Bronchial epithelial cell (primary cell): ENCODE measurements around the gene CD86. TPM values are rescaled to one million over a fixed set of nuclear protein-coding genes. Genes with fewer than 3 reads are reported as not detected.

Source experiments
- DNase-seq: peaks from one replicate; pipeline ENCODE4 v3.0.0-alpha.2; 2010; ENCODE audit warnings: low read depth
- FAIRE-seq: peaks from 2 replicates; lab custom pipeline; 2011; peaks lifted over from hg19 to GRCh38; lab: Jason Lieb, UNC
- H3K27me3 ChIP-seq: 2 replicates; pipeline ENCODE4 v1.5.1; 2011; ENCODE audit warnings: low read length; ENCODE audit not compliant: control insufficient read depth, insufficient read depth
- H3K36me3 ChIP-seq: 2 replicates; pipeline ENCODE4 v1.5.1; 2011; ENCODE audit warnings: low read length; ENCODE audit not compliant: control insufficient read depth, insufficient read depth
- H3K4me3 ChIP-seq: 2 replicates; pipeline ENCODE4 v1.5.1; 2011; ENCODE audit warnings: mild to moderate bottlenecking, low read depth, low read length, control low read depth
- total RNA-seq: library from RNA; depleted of rRNA; stranded (reverse); fragments of >200 nt; gene quantifications from 2 replicates; pipeline ENCODE4 v1.2.1, GENCODE V29; 2014
- TF ChIP-seq, protein P1 (sequence below): IDR thresholded peaks from 2 replicates; pipeline ENCODE4 v1.5.1; 2011; ENCODE audit warnings: mild to moderate bottlenecking, moderate library complexity, low read length, control low read depth, inconsistent platforms; ENCODE audit not compliant: insufficient read depth, severe bottlenecking

CD86 gene
- total RNA-seq, 1 donor from 2014 or later: 0.26 TPM

- no peak for DNase-seq
- no peaks in the 10 kb centered on the region for H3K27me3 ChIP-seq
- peak; percentile 28 for FAIRE-seq
- no peaks in the 10 kb centered on the region for H3K36me3 ChIP-seq
- no peak overlapping the region for H3K4me3 ChIP-seq
- TF ChIP-seq, protein P1, sequence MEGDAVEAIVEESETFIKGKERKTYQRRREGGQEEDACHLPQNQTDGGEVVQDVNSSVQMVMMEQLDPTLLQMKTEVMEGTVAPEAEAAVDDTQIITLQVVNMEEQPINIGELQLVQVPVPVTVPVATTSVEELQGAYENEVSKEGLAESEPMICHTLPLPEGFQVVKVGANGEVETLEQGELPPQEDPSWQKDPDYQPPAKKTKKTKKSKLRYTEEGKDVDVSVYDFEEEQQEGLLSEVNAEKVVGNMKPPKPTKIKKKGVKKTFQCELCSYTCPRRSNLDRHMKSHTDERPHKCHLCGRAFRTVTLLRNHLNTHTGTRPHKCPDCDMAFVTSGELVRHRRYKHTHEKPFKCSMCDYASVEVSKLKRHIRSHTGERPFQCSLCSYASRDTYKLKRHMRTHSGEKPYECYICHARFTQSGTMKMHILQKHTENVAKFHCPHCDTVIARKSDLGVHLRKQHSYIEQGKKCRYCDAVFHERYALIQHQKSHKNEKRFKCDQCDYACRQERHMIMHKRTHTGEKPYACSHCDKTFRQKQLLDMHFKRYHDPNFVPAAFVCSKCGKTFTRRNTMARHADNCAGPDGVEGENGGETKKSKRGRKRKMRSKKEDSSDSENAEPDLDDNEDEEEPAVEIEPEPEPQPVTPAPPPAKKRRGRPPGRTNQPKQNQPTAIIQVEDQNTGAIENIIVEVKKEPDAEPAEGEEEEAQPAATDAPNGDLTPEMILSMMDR: no peak
Measured at GRCh38 chr3:122066331-122067213, 11.4 kb downstream of the CD86 start.

GRCh38 chr3:122067214-122067550, 12.0 kb downstream of the CD86 start:
- FAIRE-seq (no peak), DNase-seq (no peak)
- no peaks in the 10 kb centered on the region for H3K27me3 ChIP-seq
- no peak overlapping the region for H3K4me3 ChIP-seq
- H3K36me3 ChIP-seq: no peaks in the 10 kb centered on the region
- TF ChIP-seq, protein P1: no peak

- Histone ChIP-seq H3K36me3 (no peaks in the 10 kb centered on the region), H3K4me3 (no peak overlapping the region), H3K27me3 (no peaks in the 10 kb centered on the region)
- TF ChIP-seq, protein P1: no peak
- FAIRE-seq: no peak
- no peak for DNase-seq
Measured at GRCh38 chr3:122067588-122068240, 12.6 kb downstream of the CD86 start.

DNA sequence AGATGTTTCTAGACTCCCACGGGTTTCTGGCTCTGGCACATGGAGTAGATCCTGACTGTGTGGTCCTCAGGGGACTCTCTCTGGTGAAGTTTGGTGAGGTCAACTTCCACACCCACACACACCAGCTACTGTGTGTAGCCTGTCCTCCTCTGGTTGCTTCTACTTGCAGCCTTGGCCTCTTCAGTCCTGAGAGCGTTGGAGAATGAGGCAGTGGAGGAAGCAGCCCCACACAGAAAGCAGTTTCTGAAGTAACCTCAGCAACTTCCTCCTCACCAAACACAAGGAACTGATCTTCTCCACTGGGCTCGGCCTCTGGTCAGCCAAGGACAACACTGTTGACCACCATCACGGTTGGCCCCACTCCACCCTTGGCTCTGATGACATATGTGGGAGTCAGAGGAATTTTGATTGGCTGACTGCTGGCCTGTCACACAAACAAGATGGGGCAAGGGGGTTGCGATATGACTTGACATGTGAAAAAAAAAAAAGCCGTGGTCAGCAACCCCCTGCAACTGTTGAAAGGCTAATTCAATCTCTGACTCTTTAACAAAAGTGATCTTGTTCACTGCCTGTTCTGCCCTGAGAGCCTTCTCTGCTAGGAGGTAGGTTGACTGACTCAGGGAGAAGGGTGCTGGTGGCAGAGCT, 19.6 kb downstream of the CD86 start:
- DNase-seq (no peak), FAIRE-seq (no peak)
- no peaks in the 10 kb centered on the region for H3K27me3 ChIP-seq
- no peaks in the 10 kb centered on the region for H3K36me3 ChIP-seq
- TF ChIP-seq, protein P1: no peak
- no peak overlapping the region for H3K4me3 ChIP-seq

GRCh38 chr3:122076491-122077292, 21.5 kb downstream of the CD86 start:
- DNase-seq (no peak), FAIRE-seq (peak; percentile 82)
- H3K4me3 ChIP-seq: no peak overlapping the region
- TF ChIP-seq, protein P1: no peak
- no peaks in the 10 kb centered on the region for H3K36me3 ChIP-seq
- no peaks in the 10 kb centered on the region for H3K27me3 ChIP-seq
